Prostate gland (tissue), 2 donors: ENCODE measurements around the gene VWF. TPM values are rescaled to one million over a fixed set of nuclear protein-coding genes. Genes with fewer than 3 reads are reported as not detected.

Experiments used
- DNase-seq: peaks from one replicate; pipeline ENCODE4 v3.0.0-alpha.2; 2019; ENCODE audit warnings: low spot score
- H3K27ac ChIP-seq, 2 donors: fragments of 200-600 bp; sonication (generic); 2 replicates each; pipeline ENCODE4 v1.5.1; 2017 to 2019
- H3K27me3 ChIP-seq: fragments of 200-600 bp; sonication (generic); replicated peaks from 2 replicates; pipeline ENCODE4 v1.5.1; 2019; ENCODE audit not compliant: insufficient read depth
- H3K36me3 ChIP-seq, 2 donors: fragments of 200-600 bp; sonication (generic); 1 replicate in 1 of 2; 2 replicates in 1 of 2; pipeline versions ENCODE4 v1.5.1 to v1.8.1; 2017 to 2019
- H3K4me1 ChIP-seq: fragments of 200-600 bp; sonication (generic); replicated peaks from 2 replicates; pipeline ENCODE4 v1.5.1; 2019
- H3K4me3 ChIP-seq, 2 donors: fragments of 200-600 bp; sonication (generic); 2 replicates each; pipeline ENCODE4 v1.5.1; 2017 to 2019
- H3K9me3 ChIP-seq: fragments of 200-600 bp; sonication (generic); 2 replicates; pipeline ENCODE4 v1.5.1; 2017
- POLR2A ChIP-seq: fragments of 450-650 bp; IDR thresholded peaks from one replicate; pipeline ENCODE4 v1.6.1; 2016; ENCODE audit warnings: antibody characterized with exemption, mild to moderate bottlenecking
- POLR2AphosphoS5 ChIP-seq: sonication (generic); formaldehyde crosslinking; IDR thresholded peaks from one replicate; pipeline ENCODE4 v1.6.1; 2017; ENCODE audit warnings: antibody characterized with exemption
- WGBS: methylation state at CpG from one replicate; pipeline ENCODE4 v1.1.5; 2018; 5-methylcytosine and 5-hydroxymethylcytosine counted together
- intact Hi-C: fragments of 100-400 bp; cut with DNase I; formaldehyde crosslinking; loops from one replicate; pipeline ENCODE4 v1.14.2; 2022
- total RNA-seq, 2 donors: library from RNA; depleted of rRNA; stranded (reverse); fragments of >200 nt; gene quantifications; one replicate each; pipeline ENCODE4 v1.1.0, GENCODE V29; 2016
- TF ChIP-seq, protein P1 (sequence below), 4 experiments: fragments of 200-600 bp in 2 of 4; fragments of 450-650 bp in 2 of 4; sonication (generic) in 2 of 4; IDR thresholded peaks; 1 replicate in 3 of 4; 2 replicates in 1 of 4; pipeline ENCODE4 v1.5.1; 2016 to 2019; ENCODE audit warnings: antibody characterized with exemption in 4 of 4, mild to moderate bottlenecking in 2 of 4, moderate library complexity in 2 of 4

The VWF gene
- total RNA-seq, 2 donors from 2014 or later = 55.0 to 193 TPM

DNA sequence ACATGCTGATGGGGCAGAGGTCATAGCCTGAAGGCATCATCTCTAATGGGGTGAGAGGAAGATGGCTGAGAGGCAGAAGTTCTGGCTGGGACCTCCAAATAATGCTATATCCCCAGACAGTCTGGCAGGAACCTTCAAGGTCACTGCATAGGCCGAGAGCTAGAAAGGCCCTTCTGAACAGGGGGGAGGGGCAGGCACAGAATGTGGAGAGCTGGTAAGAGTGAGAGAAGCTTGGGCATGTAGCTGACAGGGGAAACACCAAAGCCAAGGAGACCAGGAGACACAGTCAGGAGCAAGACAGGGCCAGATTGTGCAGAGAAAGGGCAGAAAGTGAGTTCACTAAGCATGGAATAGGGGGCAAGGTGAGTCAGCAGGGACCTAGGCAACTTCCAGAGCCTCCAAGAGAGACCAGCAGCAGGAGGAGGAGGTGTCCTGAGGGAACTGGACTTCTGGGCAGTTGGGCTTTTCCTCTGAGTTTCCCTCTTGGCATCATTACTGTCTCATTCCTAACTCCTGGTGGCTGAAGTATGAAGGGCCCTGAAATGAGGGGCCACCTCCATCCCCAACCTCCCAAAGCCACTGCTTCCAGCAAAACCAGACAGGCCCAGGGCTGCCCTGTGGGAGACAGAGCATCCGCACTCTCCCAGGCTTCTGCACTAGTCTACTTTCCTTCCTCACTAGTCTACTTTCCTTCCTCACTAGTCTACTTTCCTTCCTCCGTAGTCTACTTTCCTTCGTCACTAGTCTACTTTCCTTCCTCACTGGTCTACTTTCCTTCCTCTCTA, 196.5 kb downstream of the VWF start:
- H3K4me1 ChIP-seq = no peaks in the 10 kb centered on the region
- 76% methylated on average over 2 of the region's 4 CpGs for WGBS
- no peaks in the 10 kb centered on the region for H3K9me3 ChIP-seq
- no peaks in the 10 kb centered on the region for H3K36me3 ChIP-seq
- no peak overlapping the region for H3K4me3 ChIP-seq
- no peaks in the 10 kb centered on the region for H3K27me3 ChIP-seq
- no peak for DNase-seq
- TF ChIP-seq, protein P1, sequence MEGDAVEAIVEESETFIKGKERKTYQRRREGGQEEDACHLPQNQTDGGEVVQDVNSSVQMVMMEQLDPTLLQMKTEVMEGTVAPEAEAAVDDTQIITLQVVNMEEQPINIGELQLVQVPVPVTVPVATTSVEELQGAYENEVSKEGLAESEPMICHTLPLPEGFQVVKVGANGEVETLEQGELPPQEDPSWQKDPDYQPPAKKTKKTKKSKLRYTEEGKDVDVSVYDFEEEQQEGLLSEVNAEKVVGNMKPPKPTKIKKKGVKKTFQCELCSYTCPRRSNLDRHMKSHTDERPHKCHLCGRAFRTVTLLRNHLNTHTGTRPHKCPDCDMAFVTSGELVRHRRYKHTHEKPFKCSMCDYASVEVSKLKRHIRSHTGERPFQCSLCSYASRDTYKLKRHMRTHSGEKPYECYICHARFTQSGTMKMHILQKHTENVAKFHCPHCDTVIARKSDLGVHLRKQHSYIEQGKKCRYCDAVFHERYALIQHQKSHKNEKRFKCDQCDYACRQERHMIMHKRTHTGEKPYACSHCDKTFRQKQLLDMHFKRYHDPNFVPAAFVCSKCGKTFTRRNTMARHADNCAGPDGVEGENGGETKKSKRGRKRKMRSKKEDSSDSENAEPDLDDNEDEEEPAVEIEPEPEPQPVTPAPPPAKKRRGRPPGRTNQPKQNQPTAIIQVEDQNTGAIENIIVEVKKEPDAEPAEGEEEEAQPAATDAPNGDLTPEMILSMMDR (IDR thresholded peaks at IDR 0.05) = no peak
- TF ChIP-seq POLR2A = no peak
- TF ChIP-seq POLR2AphosphoS5 = no peak
- intact Hi-C loops = no loop called here
- no peak overlapping the region for H3K27ac ChIP-seq

DNA sequence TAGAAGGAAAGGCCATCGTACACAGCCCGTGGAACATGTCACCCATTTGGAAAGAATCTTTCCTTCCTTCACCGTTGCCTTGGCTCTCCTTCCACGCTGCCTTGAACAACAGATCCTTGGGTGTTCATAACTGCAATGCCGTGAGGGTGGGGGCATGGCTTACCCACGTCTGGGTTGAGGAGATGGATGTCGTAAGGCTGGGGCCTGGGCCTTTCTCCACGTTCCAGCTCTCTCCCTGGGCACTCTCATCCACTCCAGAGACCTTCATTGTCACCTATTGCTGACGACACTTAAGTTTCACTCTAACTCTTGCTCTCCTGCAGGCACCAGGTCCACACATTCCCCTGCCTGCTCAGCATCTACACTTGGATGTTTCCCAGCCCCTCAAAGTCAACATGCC, 198.8 kb downstream of the VWF start:
- intact Hi-C loops = no loop called here
- Histone ChIP-seq H3K27ac (no peak overlapping the region), H3K4me3 (no peak overlapping the region), H3K36me3 (no peaks in the 10 kb centered on the region), H3K9me3 (no peaks in the 10 kb centered on the region), H3K4me1 (no peaks in the 10 kb centered on the region), H3K27me3 (no peaks in the 10 kb centered on the region)
- 87% methylated on average over 9 of the region's 9 CpGs for WGBS
- no peak for DNase-seq
- TF ChIP-seq POLR2A = no peak
- no peak for TF ChIP-seq POLR2AphosphoS5
- TF ChIP-seq, protein P1 (IDR thresholded peaks at IDR 0.05) = no peak

DNA sequence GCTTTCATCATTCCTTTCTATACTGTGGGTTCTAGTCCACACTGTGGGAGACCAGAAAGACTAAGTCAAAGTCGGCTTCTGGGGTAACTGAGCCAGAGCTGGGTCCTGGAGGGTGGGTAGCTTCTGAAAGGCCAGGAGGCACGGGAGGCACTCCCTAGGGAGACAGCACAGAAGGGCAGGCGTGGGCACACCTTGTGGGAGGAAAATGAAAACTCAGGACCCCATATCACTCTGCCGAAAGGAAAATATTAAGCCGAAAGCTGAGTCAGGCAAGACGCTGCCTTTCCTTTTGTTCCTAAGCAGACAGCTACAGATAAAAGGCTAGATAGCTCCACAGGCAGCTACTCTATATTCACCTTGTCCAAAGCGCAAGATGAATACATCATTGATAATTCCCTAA, 200.1 kb downstream of the VWF start:
- WGBS = 57% methylated on average over 7 of the region's 7 CpGs
- H3K27ac ChIP-seq = no peak overlapping the region
- intact Hi-C loops = no loop called here
- H3K36me3 ChIP-seq = no peaks in the 10 kb centered on the region
- no peaks in the 10 kb centered on the region for H3K27me3 ChIP-seq
- no peaks in the 10 kb centered on the region for H3K9me3 ChIP-seq
- TF ChIP-seq POLR2AphosphoS5 = no peak
- TF ChIP-seq, protein P1 (IDR thresholded peaks at IDR 0.05) = no peak
- no peak for TF ChIP-seq POLR2A
- no peaks in the 10 kb centered on the region for H3K4me1 ChIP-seq
- no peak for DNase-seq
- no peak overlapping the region for H3K4me3 ChIP-seq

DNA sequence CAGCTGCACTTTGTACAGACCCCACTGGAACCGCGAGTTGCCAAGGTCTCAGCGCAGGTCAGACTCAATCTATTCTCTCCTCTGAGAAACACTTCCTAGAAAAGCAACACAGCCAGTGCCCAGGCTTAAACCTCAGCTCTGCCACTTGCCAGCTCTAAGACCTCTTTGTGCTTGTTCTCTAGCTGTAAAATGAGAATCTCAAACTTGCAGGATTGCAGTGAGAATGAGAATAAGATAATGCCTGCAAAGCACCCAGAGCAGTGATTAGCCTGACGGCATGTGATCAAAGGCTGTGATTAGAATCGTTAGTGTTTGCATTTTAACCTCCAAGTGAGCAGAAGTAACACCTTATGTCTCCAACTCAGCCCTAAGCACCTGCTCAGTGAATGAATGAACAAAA, 200.7 kb downstream of the VWF start:
- intact Hi-C loops = no loop called here
- Histone ChIP-seq H3K36me3 (no peaks in the 10 kb centered on the region), H3K9me3 (no peaks in the 10 kb centered on the region), H3K4me3 (no peak overlapping the region), H3K27me3 (no peaks in the 10 kb centered on the region), H3K27ac (no peak overlapping the region), H3K4me1 (no peaks in the 10 kb centered on the region)
- 51% methylated on average over 5 of the region's 5 CpGs for WGBS
- no peak for DNase-seq
- TF ChIP-seq POLR2AphosphoS5 = no peak
- TF ChIP-seq POLR2A = no peak
- TF ChIP-seq, protein P1 (IDR thresholded peaks at IDR 0.05) = no peak

DNA sequence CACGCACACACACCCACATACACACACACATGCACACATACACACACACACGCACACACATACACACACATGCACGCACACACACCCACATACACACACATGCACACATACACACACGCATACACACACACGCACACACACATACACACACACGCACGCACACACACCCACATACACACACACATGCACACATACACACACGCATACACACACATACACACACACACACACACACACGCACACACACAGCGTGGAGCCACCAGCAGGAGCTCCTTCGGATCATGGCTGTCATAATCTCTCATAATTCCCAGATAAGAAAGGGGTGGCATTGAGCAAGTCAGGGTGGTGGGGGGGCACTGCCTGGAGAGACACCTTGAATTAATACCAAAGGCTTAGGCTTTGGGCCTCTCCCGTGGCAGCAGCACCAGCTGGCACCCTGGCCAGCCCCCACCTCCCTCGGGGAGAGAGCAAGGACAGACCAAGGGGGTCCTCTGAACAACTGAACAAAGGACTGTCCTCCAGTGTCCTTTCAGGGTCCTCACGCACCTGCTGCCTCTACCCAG, 201.3 kb downstream of the VWF start:
- TF ChIP-seq POLR2A (no peak), POLR2AphosphoS5 (no peak)
- TF ChIP-seq, protein P1 (IDR thresholded peaks at IDR 0.05) = no peak
- H3K36me3 ChIP-seq = no peaks in the 10 kb centered on the region
- 69% methylated on average over 14 of the region's 14 CpGs for WGBS

More for the DNA sequence above, 201.3 kb downstream of the VWF start:
- Histone ChIP-seq H3K4me1 (no peaks in the 10 kb centered on the region), H3K27ac (no peak overlapping the region), H3K9me3 (no peaks in the 10 kb centered on the region), H3K4me3 (no peak overlapping the region), H3K27me3 (no peaks in the 10 kb centered on the region)
- intact Hi-C loops = no loop called here
- no peak for DNase-seq
